ENCODE measurements around the gene MTERF4.

The MTERF4 gene

GRCh38 chr2:241132538-241133435 is 30.7 kb upstream of the MTERF4 start:
- no peak for DNase-seq

DNA sequence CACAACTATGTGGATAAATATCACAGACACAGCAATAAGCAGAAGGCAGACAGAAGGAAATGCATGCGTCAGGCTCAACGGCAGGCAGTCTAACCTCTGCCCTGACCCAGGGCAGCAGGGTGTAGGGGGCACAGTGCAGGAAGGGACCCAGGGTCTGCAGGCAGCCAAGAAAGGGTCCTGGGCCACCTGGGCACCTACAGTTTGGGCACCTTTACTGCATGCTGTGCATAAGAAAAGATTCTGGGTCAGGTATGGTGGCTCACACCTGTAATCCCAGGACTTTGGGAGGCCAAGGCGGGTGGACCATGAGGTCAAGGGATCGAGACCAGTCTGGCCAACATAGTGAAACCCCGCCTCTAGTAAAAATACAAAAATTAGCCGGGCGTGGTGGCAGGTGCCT is 29.4 kb upstream of the MTERF4 start:
- no peak for DNase-seq

GRCh38 chr2:241130316-241130715 is 28.2 kb upstream of the MTERF4 start:
- no peak for DNase-seq

GRCh38 chr2:241129086-241129871 is 27.2 kb upstream of the MTERF4 start:
- no peak for DNase-seq

DNA sequence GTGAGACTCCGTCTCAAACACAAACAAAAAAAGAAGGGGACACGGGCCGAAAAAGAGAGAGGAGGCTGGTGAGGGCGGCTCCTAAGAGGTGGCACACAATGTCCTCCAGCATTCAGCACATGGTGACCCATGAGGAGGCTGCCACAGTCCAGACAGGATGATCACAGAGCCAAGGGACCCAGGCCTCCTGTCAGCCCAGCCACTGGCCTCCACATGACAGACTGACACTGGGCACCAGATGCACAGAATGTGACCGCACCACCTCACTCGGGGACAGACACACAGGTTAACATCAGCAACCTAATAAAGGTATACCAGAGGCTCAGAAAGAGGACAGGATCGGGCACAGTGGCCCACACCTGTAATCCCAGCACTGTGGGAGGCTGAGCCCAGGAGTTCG is 26.2 kb upstream of the MTERF4 start:
- DNase-seq, result no peak

GRCh38 chr2:241126771-241127202 is 24.7 kb upstream of the MTERF4 start:
- no peak for DNase-seq

GRCh38 chr2:241126201-241126611 is 24.1 kb upstream of the MTERF4 start:
- no peak for DNase-seq

DNA sequence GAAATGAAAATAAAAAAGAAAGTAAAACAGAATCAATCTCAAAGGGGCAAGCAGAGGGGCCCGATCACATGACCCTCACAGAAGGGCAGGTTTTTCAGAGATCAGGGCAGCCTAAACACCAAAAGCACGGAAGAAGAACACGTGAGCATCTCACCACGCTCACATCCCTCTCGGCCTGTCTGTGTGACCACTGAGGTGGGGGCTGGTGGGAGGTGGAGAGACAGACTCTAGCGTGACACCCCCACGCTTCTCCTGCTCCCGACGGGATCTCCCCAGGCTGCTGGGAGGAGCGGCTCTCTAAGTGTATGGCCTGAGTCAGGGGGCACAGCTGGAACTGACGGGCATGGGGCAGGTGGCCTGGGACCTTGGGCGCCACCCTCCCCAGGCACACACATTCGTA is 23.5 kb upstream of the MTERF4 start:
- no peak for DNase-seq

GRCh38 chr2:241123816-241124536 is 21.9 kb upstream of the MTERF4 start:
- DNase-seq, result peak in 3 of 4 experiments; percentile 23 to 46 (median 38)

DNA sequence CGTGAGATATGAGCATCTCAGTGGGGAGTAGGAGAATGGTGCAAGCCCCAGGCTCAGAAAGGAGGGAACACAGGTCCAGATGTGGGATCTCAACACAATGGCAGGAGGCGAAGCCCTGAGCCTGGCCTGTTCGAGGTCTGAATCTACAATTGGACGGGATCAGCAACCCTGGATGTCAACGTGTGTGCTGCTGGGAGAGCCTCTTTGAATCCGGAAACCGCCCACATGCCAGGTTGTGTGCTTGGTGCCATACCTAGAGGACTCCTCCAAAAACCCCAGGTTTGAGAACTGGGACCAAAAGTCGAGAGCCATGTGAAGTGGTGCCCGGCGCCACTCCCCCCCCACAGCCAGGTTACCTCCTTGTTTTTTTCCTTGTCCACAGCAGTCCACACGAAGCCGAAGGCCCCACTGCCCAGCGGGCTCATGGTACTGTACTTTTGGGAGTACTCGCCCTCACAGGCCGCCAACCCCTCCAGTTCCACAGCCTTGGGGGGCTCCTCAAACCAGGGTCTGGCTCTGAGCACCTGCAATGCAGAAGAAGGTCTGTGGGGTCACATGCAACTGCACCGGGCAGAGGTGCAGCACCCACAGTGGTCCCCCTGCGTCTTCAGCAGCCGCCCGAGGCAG is 20.4 kb upstream of the MTERF4 start:
- DNase-seq, result no peak

DNA sequence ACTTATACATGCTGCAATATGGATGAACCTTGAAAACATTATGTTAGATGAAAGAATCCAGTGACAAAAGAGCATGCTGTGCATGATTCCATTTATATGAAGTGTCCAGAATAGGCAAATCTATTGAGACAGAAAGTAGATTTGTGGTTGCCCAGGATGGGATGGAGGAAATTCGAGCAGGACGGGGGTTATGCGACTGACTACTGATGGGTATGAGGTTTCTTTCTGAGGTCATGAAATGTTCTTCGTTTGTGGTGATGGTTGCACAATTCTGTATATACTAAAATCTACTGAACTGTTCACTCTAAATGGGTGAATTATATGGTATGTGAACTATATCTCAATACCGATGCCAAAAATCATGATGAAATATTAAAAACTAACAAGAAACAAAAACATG is 18.9 kb upstream of the MTERF4 start:
- DNase-seq, result no peak

GRCh38 chr2:241120440-241120839 is 18.4 kb upstream of the MTERF4 start:
- DNase-seq, result no peak

DNA sequence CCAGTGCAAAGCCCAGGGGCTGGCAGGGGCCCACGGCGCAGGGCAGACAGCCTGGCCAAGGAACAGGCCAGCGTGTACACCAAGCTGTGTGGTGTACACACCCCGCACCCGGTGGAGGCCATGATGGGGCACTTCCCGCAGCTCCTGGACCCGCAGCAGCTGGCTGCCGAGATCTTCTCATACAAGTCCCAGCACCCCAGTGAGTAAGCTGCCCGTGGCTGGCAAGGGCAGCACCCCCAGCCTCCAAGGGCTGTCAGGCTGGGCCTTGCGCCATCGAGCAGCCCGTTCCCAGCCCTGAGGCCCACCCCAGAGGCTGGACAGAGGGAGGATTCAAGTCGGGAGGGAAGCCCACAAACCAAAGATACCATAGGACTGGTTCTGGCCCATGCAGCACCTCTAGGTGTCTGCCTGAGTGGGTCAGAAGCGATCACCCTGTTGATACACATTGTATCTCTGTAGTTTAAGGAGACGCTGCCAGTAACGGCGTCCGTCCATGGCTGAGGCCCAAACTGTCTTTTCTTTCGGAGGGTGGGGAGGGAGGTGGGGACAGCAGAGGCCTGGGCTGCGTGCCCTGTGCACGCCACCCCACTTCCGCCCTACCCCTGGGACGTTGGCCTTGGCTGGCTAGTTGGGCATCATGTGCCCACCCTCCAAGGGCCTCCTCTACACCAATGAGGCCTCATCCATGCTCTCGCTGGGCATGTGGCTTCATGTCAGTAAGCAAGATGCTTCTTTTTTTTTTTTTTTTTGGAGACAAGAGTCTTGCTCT is 16.8 kb upstream of the MTERF4 start:
- no peak for DNase-seq

DNA sequence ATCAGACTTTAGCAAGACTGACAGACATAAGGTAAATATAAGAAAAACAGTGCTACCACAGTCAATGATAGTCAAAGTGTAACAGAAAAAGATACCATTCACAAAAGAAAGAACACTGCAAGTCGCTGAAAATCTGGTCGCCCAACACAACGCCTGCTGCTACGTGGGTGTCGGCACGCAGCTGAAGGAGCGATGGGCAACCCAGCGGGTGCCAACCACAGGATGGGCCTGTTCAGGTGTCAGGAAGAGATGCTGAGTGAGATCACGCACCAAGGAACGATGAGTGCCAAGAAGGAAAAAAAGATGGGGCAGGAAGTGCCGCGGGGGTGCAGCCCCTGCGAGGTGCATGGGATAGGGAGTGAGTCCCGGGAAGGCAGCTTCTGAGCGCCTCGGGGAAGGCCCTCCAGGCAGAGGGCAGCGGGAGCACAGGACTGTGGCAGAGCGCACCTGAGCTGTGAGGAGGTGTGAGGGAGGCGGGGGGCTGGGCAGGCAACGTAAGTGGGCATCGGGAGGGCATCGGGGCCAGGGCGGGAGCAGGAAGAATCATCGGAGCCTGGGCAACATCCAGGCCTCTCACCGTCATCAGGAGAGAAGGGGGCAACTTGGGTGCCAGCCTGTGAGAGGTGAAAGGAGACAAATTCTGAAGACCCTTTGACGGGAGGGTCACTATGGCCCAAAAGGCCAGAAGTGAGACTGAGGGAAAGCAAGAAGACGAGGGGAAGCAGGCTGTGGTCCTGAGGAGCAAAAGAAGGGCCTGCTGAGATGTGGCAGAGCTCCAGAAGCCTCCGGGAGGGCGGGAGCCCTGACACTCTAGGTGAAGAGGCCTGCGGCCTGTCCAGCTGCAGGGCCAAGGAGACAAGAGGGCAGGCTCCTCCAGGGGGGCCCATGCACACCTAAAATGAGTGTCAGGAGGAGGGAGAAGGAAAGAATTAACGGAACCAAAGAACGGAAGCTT is 14.8 kb upstream of the MTERF4 start:
- DNase-seq, result no peak

DNA sequence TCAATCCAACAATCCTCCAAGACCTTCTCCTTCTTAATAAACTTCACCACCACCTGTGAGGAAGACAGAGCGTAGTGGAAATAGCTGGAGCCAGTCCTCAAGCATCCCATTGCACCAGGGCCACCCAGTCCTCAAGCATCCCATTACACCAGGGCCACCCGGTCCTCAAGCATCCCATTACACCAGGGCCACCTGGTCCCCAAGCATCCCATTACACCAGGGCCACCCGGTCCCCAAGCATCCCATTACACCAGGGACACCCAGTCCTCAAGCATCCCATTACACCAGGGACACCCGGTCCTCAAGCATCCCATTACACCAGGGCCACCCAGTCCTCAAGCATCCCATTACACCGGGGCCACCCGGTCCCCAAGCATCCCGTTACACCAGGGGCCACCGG is 13.3 kb upstream of the MTERF4 start:
- no peak for DNase-seq

DNA sequence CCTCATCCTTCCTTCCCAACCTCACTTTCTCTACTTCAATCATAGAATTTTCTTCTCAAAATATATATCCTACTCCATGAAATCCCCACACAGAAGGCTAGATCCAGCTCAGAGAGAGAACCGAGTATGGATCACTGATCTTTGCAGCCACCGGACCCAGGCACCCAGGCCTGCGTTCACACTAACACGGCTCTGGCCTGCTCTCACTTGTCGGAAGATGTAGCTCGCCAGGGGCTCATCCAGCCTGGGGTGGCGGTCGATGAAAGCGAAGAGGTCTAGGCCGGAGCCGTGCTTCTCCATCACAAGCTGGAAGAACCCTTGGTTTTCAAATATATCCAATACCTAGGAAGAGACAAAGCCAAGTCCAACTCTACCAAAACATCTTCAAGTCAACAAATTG is 12.7 kb upstream of the MTERF4 start:
- DNase-seq, result no peak

- no peak for DNase-seq
These were observed 10.5 kb upstream of the MTERF4 start for GRCh38 chr2:241112592-241112991.

- no peak for DNase-seq
These were observed 10.0 kb upstream of the MTERF4 start for GRCh38 chr2:241112046-241112445.

DNA sequence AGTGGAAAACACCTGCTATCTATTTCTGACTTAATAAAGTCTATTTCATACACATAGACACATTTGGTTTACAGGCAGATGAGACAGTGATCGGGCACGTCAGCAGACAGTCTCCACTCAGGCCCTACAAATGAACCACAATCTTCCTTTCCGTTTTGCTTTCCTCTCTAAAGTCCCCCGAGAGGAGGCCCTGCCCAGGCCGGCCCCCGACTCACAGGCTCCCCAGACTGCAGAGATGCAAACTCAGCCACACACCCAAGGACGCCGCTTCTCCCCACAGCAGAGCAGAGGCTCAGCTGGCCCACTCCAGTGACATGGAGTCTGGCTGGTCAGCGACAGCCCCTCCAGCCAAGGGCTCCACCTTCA is 9.3 kb upstream of the MTERF4 start:
- no peak for DNase-seq

- DNase-seq, result no peak
These were observed 8.7 kb upstream of the MTERF4 start for GRCh38 chr2:241110607-241111439.
